Measurements from ENCODE around the gene RBM42. TPM values are rescaled to one million over a fixed set of nuclear protein-coding genes. Genes with fewer than 3 reads are reported as not detected.
A peak's percentile ranks its signal among the peaks of the same experiment; 100 is the strongest.

The RBM42 gene, protein sequence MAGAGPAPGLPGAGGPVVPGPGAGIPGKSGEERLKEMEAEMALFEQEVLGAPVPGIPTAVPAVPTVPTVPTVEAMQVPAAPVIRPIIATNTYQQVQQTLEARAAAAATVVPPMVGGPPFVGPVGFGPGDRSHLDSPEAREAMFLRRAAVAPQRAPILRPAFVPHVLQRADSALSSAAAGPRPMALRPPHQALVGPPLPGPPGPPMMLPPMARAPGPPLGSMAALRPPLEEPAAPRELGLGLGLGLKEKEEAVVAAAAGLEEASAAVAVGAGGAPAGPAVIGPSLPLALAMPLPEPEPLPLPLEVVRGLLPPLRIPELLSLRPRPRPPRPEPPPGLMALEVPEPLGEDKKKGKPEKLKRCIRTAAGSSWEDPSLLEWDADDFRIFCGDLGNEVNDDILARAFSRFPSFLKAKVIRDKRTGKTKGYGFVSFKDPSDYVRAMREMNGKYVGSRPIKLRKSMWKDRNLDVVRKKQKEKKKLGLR
- total RNA-seq (2021), result 110 and 153 TPM in 2 replicates
- Bru-seq, nascent RNA, result percentile 74 among the genes with signal in this experiment
- percentile 68 among the genes with signal in this experiment for BruChase-seq, experiment 1, labeled RNA remaining after a 2-hour chase
- BruChase-seq, experiment 2, labeled RNA remaining after a 6-hour chase, result percentile 88 among the genes with signal in this experiment
- long read RNA-seq, transcript RBM42-201 (10 exons, 1,680 nt), result major isoform, 156 of 352 reads
- long read RNA-seq, partial matches to known transcripts, result 28 of 352 reads
- long read RNA-seq, other reads (novel, unspliced or antisense), result 162 of 352 reads

- H3K27ac ChIP-seq, result peak within 1 kb of the TSS; percentile 66
- no peaks in the 10 kb centered on the region for H4K20me1 ChIP-seq (ENCODE audit: insufficient read depth)
- no TSS peak for BruUV-seq (replicated peaks)
- intact Hi-C loops (cut with micrococcal nuclease; ENCODE audit: unreplicated experiment), result loop anchor here (1.0 kb wide), 2 partner anchors 16 to 118 kb away; partner anchors contain the start of gene HAUS5
- CTCF ChIA-PET, result no interaction called here
- POLR2A ChIA-PET (ENCODE audit: unreplicated experiment), result interaction anchor here (0.6 kb wide), 1 partner anchor 191 kb away, joined by 4 read pairs; no protein-coding TSS in a partner anchor
- peak within 1 kb of the TSS; percentile 98 for H2AFZ ChIP-seq
- DNase-seq, result peak; percentile 97
- no peaks in the 10 kb centered on the region for H3K9me2 ChIP-seq (ENCODE audit: insufficient read depth)
- H3K27me3 ChIP-seq (ENCODE audit: insufficient read depth, low read depth), result no peaks in the 10 kb centered on the region
- peaks cover 12% of the 10 kb centered on the region for H3K79me2 ChIP-seq (ENCODE audit: low read depth)
- H3F3A ChIP-seq (ENCODE audit: insufficient read depth, low read depth), result peaks cover 18% of the 10 kb centered on the region
- H3K4me2 ChIP-seq, result peak within 1 kb of the TSS; percentile 93
- peaks cover 5% of the 10 kb centered on the region; the same call in 1 of the 2 replicates for H3K4me1 ChIP-seq (replicated peaks; ENCODE audit: insufficient read depth)
- TF ChIP-seq CTCF (conservative IDR thresholded peaks at IDR 0.05), result no peak
- no peak for TF ChIP-seq EZH2 (IDR thresholded peaks at IDR 0.05; ENCODE audit: low read depth)
- 0 out of 2 replicates have a peak, but pooled peaks cover 4% of the 10 kb centered on the region for H3K36me3 ChIP-seq (ENCODE audit: low read depth)
- H3K4me3 ChIP-seq, result peak within 1 kb of the TSS; percentile 93
- H3K9me3 ChIP-seq (ENCODE audit: insufficient read depth, low read depth), result no peaks in the 10 kb centered on the region
These were observed at the start of gene RBM42 for GRCh38 chr19:35628565-35629331. RBM42 (plus strand) TSS chr19:35629036; CDS start chr19:35629154, 118 bp downstream.

DNA sequence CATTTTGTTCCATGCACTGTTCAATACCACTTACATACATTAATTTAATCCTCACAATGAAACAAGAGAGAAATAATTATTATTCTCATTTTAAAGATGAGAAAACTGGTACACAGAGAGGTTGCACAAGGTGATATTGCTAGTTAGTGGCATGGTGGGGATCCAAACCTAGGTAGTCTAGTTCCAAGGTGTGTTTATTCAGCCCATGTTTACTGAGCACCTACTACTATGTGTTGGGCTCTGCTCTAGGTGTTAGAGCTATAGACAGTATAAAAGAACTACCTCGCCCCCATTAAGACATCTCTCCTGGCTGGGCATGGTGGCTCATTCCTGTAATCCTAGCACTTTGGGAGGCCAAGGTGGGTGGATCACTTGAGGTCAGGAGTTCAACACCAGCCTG, 46.1 kb upstream of the RBM42 start:
- no peaks in the 10 kb centered on the region for H3K36me3 ChIP-seq (ENCODE audit: low read depth)
- CTCF ChIA-PET, result no interaction called here

More for the DNA sequence above, 46.1 kb upstream of the RBM42 start:
- H3K4me1 ChIP-seq (replicated peaks; ENCODE audit: insufficient read depth), result no peaks in the 10 kb centered on the region
- no peak overlapping the region for H3K4me3 ChIP-seq
- no peak for DNase-seq
- BruUV-seq (replicated peaks), result no TSS peak
- intact Hi-C loops (cut with micrococcal nuclease; ENCODE audit: unreplicated experiment), result no loop called here
- no peaks in the 10 kb centered on the region; the same call in 1 of the 2 replicates for H3K9me3 ChIP-seq (ENCODE audit: insufficient read depth, low read depth)
- no peak overlapping the region for H3K27ac ChIP-seq
- H2AFZ ChIP-seq, result no peak overlapping the region
- no peaks in the 10 kb centered on the region for H3K9me2 ChIP-seq (ENCODE audit: insufficient read depth)
- H3K27me3 ChIP-seq (ENCODE audit: insufficient read depth, low read depth), result peaks cover 44% of the 10 kb centered on the region
- POLR2A ChIA-PET (ENCODE audit: unreplicated experiment), result no interaction called here
- H4K20me1 ChIP-seq (ENCODE audit: insufficient read depth), result no peaks in the 10 kb centered on the region
- no peak for TF ChIP-seq EZH2 (IDR thresholded peaks at IDR 0.05; ENCODE audit: low read depth)
- no peak for TF ChIP-seq CTCF (conservative IDR thresholded peaks at IDR 0.05)
- no peaks in the 10 kb centered on the region for H3K79me2 ChIP-seq (ENCODE audit: low read depth)
- H3F3A ChIP-seq (ENCODE audit: insufficient read depth, low read depth), result no peaks in the 10 kb centered on the region
- no peak overlapping the region for H3K4me2 ChIP-seq
